Kidney (tissue), 22 donors: ENCODE measurements around the gene TGM3. TPM values are rescaled to one million over a fixed set of nuclear protein-coding genes. Genes with fewer than 3 reads are reported as not detected.

ENCODE experiments used
- DNase-seq, 5 donors: peaks; one replicate each; pipeline ENCODE4 v3.0.0-alpha.2; 2013 to 2020
- FAIRE-seq: peaks from 2 replicates; lab custom pipeline; 2012; peaks lifted over from hg19 to GRCh38; lab: Jason Lieb, UNC
- H3K27ac ChIP-seq, 2 donors: one replicate each; pipeline ENCODE4 v1.7.0; 2013; ENCODE audit warnings: low read depth in 2 of 2, low read length in 2 of 2, inconsistent platforms in 1 of 2
- H3K27me3 ChIP-seq: one replicate; pipeline ENCODE4 v1.7.1; 2013; ENCODE audit warnings: low read length, inconsistent platforms; ENCODE audit not compliant: control insufficient read depth, insufficient read depth
- H3K36me3 ChIP-seq, 3 donors: one replicate each; pipeline versions ENCODE4 v1.7.0 to v1.7.1; 2013; ENCODE audit warnings: low read length in 3 of 3, control low read depth in 1 of 3, inconsistent platforms in 1 of 3; ENCODE audit not compliant: insufficient read depth in 3 of 3, control insufficient read depth in 2 of 3
- H3K4me1 ChIP-seq, 3 donors: one replicate each; pipeline versions ENCODE4 v1.7.0 to v1.7.1; 2013; ENCODE audit warnings: low read length in 3 of 3, inconsistent platforms in 1 of 3, low read depth in 1 of 3; ENCODE audit not compliant: control insufficient read depth in 2 of 3, insufficient read depth in 2 of 3
- H3K4me3 ChIP-seq, 3 donors: one replicate each; pipeline versions ENCODE4 v1.7.0 to v1.8.1; 2013; ENCODE audit warnings: low read length in 3 of 3, control low read depth in 1 of 3, inconsistent platforms in 1 of 3
- H3K9ac ChIP-seq, 3 donors: one replicate each; pipeline versions ENCODE4 v1.7.0 to v1.7.1; 2013; ENCODE audit warnings: low read length in 3 of 3, control low read depth in 1 of 3, inconsistent platforms in 1 of 3
- H3K9me3 ChIP-seq, 3 donors: one replicate each; pipeline versions ENCODE4 v1.7.0 to v1.7.1; 2013; ENCODE audit warnings: low read length in 3 of 3, control low read depth in 1 of 3, inconsistent platforms in 1 of 3; ENCODE audit not compliant: control insufficient read depth in 2 of 3, insufficient read depth in 1 of 3
- intact Hi-C: fragments of 100-400 bp; cut with DNase I; formaldehyde crosslinking; loops from one replicate; pipeline ENCODE4 v1.11.1; 2022
- long read RNA-seq, 10 donors: library from polyadenylated mRNA in 1 of 10; unstranded in 1 of 10; transcript quantifications; one replicate each; pipeline ENCODE4 v2.0.0 and lab custom pipeline, GENCODE V29; 2021 to 2026
- polyA plus RNA-seq: library from polyadenylated mRNA; stranded (reverse); fragments of 350-450 nt; fragmentation: Illumina TruSeq; extraction: RNeasy Lipid Tissue Mini Kit (QIAGEN cat#74804); gene quantifications from one replicate; pipeline ENCODE4 v1.2.3, GENCODE V29; 2014; ENCODE audit warnings: low read depth, low replicate concordance; ENCODE audit not compliant: insufficient read depth
- total RNA-seq: library from RNA; stranded (reverse); fragmentation: NEBNext Ultra II Directional; extraction: Animal tissue kit (Norgen Biotek cat#: 25700); gene quantifications from one replicate; pipeline ENCODE4 v1.2.1, GENCODE V29; 2021
- TF ChIP-seq, protein P1 (sequence below): IDR thresholded peaks from 3 replicates; pipeline ENCODE4 v1.5.1; 2012; ENCODE audit warnings: mild to moderate bottlenecking, moderate library complexity, borderline replicate concordance; ENCODE audit not compliant: insufficient read depth; ENCODE audit errors: extremely low read depth
- donor health status: control.
- donor health status: control.
- donor health status: control.
- donor health status: control.
- donor health status: control.
- donor health status: DM: yes; HTN: yes; CAD: no.
- donor health status: Normal renal cell carcinoma (clear cell type).

Gene TGM3
- total RNA-seq (0.13 TPM), polyA plus RNA-seq (not detected)
- long read RNA-seq, donor 1, result 0 reads
- long read RNA-seq, donor 2, partial matches to known transcripts, result 0 of 1 reads
- long read RNA-seq, donor 2, other reads (novel, unspliced or antisense), result 0 of 1 reads
- long read RNA-seq, donor 3, result 0 reads
- long read RNA-seq, donor 4, result 0 reads
- long read RNA-seq, donor 5, result 0 reads
- long read RNA-seq, donor 6, result 0 reads
- long read RNA-seq, donor 7, result 0 reads
- long read RNA-seq, donor 8, result 0 reads
- long read RNA-seq, donor 9, result 0 reads
- long read RNA-seq, donor 10, result 0 reads

DNA sequence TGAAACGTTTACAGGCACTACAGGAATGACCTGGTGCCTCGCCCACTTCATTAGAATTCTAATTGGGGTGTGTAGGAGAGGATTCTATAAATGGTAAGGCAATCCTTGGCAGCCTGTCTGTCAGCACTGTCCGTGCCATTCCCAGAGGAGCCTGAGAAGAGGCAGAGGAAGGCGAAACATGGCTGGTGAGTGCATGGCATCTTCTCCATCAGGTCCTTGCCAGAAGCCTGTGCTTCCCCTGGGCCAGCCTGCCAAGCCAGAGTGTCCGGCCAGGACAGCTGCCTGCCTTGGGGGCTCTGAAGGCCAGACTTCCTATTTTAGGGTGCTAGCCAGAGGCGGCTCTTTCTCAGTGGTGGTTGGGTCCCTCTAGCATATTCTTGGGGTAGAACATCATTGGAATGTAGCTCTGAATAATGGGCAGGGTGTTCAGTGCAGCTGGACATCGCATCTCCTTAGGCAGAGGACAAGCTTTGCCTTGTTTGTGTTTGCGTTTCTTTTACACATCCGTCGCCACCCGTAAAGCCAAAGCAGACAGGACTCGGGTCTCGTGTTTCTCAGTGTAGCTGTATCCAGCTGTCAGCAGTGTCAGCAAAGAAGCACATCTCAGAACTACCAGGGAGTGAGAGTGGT lies at the start of gene TGM3:
Gene TGM3 (plus strand): TSS at position 116 of the 630 bp plus-strand sequence. CDS start 63 bp downstream, at position 179.
- H3K9ac ChIP-seq, result no peak within 1 kb of the TSS
- H3K4me1 ChIP-seq, result peaks cover 0 to 3% (median 2%) of the 10 kb centered on the region in 3 donors
- no peak for FAIRE-seq
- TF ChIP-seq, protein P1, sequence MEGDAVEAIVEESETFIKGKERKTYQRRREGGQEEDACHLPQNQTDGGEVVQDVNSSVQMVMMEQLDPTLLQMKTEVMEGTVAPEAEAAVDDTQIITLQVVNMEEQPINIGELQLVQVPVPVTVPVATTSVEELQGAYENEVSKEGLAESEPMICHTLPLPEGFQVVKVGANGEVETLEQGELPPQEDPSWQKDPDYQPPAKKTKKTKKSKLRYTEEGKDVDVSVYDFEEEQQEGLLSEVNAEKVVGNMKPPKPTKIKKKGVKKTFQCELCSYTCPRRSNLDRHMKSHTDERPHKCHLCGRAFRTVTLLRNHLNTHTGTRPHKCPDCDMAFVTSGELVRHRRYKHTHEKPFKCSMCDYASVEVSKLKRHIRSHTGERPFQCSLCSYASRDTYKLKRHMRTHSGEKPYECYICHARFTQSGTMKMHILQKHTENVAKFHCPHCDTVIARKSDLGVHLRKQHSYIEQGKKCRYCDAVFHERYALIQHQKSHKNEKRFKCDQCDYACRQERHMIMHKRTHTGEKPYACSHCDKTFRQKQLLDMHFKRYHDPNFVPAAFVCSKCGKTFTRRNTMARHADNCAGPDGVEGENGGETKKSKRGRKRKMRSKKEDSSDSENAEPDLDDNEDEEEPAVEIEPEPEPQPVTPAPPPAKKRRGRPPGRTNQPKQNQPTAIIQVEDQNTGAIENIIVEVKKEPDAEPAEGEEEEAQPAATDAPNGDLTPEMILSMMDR, result no peak
- peak in 1 of 5 donors; percentile 48 for DNase-seq
- H3K4me3 ChIP-seq, result no peak within 1 kb of the TSS
- intact Hi-C loops, result no loop called here
- H3K9me3 ChIP-seq, result no peaks in the 10 kb centered on the region
- no peak within 1 kb of the TSS for H3K27ac ChIP-seq
- H3K27me3 ChIP-seq, result no peaks in the 10 kb centered on the region
- H3K36me3 ChIP-seq, result no peaks in the 10 kb centered on the region

DNA sequence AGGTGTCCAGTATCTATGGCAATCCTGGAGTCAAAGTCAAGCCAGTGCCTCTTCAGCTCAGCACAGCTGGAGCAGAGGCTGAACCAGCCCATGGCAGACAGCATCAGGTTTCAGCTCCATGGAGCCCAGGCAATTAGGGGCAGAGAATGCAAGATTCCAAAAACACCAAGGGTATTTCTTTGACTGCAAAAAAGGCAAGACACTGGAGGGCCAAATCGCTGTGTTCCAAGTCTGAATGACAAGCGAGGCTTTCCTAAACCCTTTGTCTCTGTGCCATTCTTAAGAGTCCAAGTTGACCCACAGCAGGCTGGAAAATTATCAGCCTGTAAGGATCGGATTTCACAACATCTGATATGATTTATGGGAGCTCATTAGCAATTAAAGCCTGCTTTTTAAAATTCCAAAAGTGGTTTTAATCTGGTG lies 49.7 kb upstream of the TGM3 start:
- no peaks in the 10 kb centered on the region for H3K27me3 ChIP-seq
- no peaks in the 10 kb centered on the region for H3K4me1 ChIP-seq
- no peak overlapping the region for H3K9ac ChIP-seq
- TF ChIP-seq, protein P1, result no peak
- no peaks in the 10 kb centered on the region for H3K9me3 ChIP-seq
- H3K27ac ChIP-seq, result no peak overlapping the region
- DNase-seq (peak in 4 of 5 donors; percentile 59 to 80 (median 68)), FAIRE-seq (no peak)
- no peaks in the 10 kb centered on the region for H3K36me3 ChIP-seq
- intact Hi-C loops, result no loop called here
- no peak overlapping the region for H3K4me3 ChIP-seq

DNA sequence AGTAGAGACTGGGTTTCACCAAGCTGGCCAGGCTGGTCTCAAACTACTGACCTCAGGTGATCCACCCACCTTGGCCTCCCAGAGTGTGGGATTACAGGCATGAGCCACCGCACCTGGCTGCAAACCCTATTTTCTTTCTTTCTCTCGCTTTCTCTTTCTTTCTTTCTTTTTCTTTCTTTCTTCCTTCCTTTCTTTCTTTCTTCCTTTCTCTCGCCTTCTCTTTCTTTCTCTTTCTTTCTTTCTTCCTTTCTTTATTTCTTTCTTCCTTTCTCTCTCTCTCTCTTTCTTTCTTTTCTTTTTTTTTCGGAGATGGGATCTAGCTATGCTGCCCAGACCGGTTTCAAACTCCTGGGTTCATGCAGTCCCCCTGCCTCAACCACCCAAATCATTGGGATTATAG lies 47.0 kb upstream of the TGM3 start:
- no peak overlapping the region for H3K9ac ChIP-seq
- no peaks in the 10 kb centered on the region for H3K4me1 ChIP-seq
- no peaks in the 10 kb centered on the region for H3K36me3 ChIP-seq
- no peak overlapping the region for H3K27ac ChIP-seq
- no peaks in the 10 kb centered on the region for H3K27me3 ChIP-seq
- H3K4me3 ChIP-seq, result no peak overlapping the region
- FAIRE-seq (no peak), DNase-seq (no peak)
- TF ChIP-seq, protein P1, result no peak
- intact Hi-C loops, result no loop called here
- no peaks in the 10 kb centered on the region for H3K9me3 ChIP-seq
